SK-N-SH treated with all-trans-retinoic acid at 6 μM for 48 hours (cell line): ENCODE results near the gene KLC1.

Experiments
- ATAC-seq: fragments of 200-7000 bp; cut with Tn5 transposase; 3 replicates; pipeline ENCODE4 v1.9.1; 2020; ENCODE audit warnings: mild to moderate bottlenecking, moderate library complexity
- ARNTL ChIP-seq: fragments of 450-650 bp; formaldehyde crosslinking; IDR thresholded peaks from 2 replicates; pipeline ENCODE4 v1.5.0; 2020; ENCODE audit warnings: low read depth, mild to moderate bottlenecking, moderate library complexity, borderline replicate concordance
- BACH2 ChIP-seq: fragments of 250-450 bp; sonication (Bioruptor Pico); IDR thresholded peaks from 2 replicates; pipeline ENCODE4 v1.9.0; 2021; ENCODE audit warnings: mild to moderate bottlenecking, borderline replicate concordance
- CREB5 ChIP-seq: fragments of 250-450 bp; sonication (Bioruptor Pico); IDR thresholded peaks from 2 replicates; pipeline ENCODE4 v1.5.1; 2020; ENCODE audit warnings: low read depth, mild to moderate bottlenecking, moderate library complexity
- CSDC2 ChIP-seq: fragments of 250-450 bp; sonication (Bioruptor Pico); IDR thresholded peaks from 2 replicates; pipeline ENCODE4 v1.5.0; 2020; ENCODE audit warnings: mild to moderate bottlenecking, moderate library complexity
- CSRNP3 ChIP-seq: fragments of 250-450 bp; sonication (Bioruptor Pico); IDR thresholded peaks from 2 replicates; pipeline ENCODE4 v1.5.1; 2021; ENCODE audit warnings: mild to moderate bottlenecking, moderate library complexity
- ESRRG ChIP-seq: fragments of 250-450 bp; sonication (Bioruptor Pico); IDR thresholded peaks from 2 replicates; pipeline ENCODE4 v1.6.1; 2021; ENCODE audit warnings: mild to moderate bottlenecking
- GLIS3 ChIP-seq: fragments of 250-450 bp; sonication (Bioruptor Pico); IDR thresholded peaks from 2 replicates; pipeline ENCODE4 v1.5.0; 2020; ENCODE audit warnings: mild to moderate bottlenecking, moderate library complexity
- ISL1 ChIP-seq: fragments of 250-450 bp; sonication (Bioruptor Pico); IDR thresholded peaks from 2 replicates; pipeline ENCODE4 v2.1.2; 2022; ENCODE audit warnings: mild to moderate bottlenecking, moderate library complexity
- OSR1 ChIP-seq: fragments of 250-450 bp; sonication (Bioruptor Pico); IDR thresholded peaks from 2 replicates; pipeline ENCODE4 v1.8.0; 2022; ENCODE audit warnings: moderate library complexity, mild to moderate bottlenecking, inconsistent platforms
- PATZ1 ChIP-seq: fragments of 250-450 bp; sonication (Bioruptor Pico); IDR thresholded peaks from 2 replicates; pipeline ENCODE4 v1.8.0; 2020; ENCODE audit warnings: mild to moderate bottlenecking, moderate library complexity, borderline replicate concordance
- POU6F1 ChIP-seq: fragments of 250-450 bp; sonication (Bioruptor Pico); IDR thresholded peaks from 2 replicates; pipeline ENCODE4 v1.8.0; 2021; ENCODE audit warnings: low read depth, mild to moderate bottlenecking, moderate library complexity, borderline replicate concordance
- PPARA ChIP-seq: fragments of 250-450 bp; sonication (Bioruptor Pico); IDR thresholded peaks from 2 replicates; pipeline ENCODE4 v1.5.0; 2020; ENCODE audit warnings: mild to moderate bottlenecking, borderline replicate concordance
- RARB ChIP-seq: fragments of 250-450 bp; sonication (Bioruptor Pico); IDR thresholded peaks from 2 replicates; pipeline ENCODE4 v1.8.0; 2021; ENCODE audit warnings: mild to moderate bottlenecking, moderate library complexity
- SNAI2 ChIP-seq: fragments of 250-450 bp; sonication (Bioruptor Pico); IDR thresholded peaks from 2 replicates; pipeline ENCODE4 v1.5.0; 2020; ENCODE audit warnings: mild to moderate bottlenecking, moderate library complexity
- TOX ChIP-seq: fragments of 250-450 bp; sonication (Bioruptor Pico); IDR thresholded peaks from 2 replicates; pipeline ENCODE4 v1.8.0; 2021; ENCODE audit warnings: mild to moderate bottlenecking, moderate library complexity, borderline replicate concordance
- TSHZ2 ChIP-seq: fragments of 250-450 bp; sonication (Bioruptor Pico); IDR thresholded peaks from 2 replicates; pipeline ENCODE4 v1.5.0; 2020; ENCODE audit warnings: mild to moderate bottlenecking, moderate library complexity
- ZC3H10 ChIP-seq: fragments of 250-450 bp; sonication (Bioruptor Pico); IDR thresholded peaks from 2 replicates; pipeline ENCODE4 v1.5.1; 2021; ENCODE audit warnings: mild to moderate bottlenecking, moderate library complexity
- ZFP3 ChIP-seq: fragments of 250-450 bp; sonication (Bioruptor Pico); IDR thresholded peaks from 2 replicates; pipeline ENCODE4 v1.5.0; 2020; ENCODE audit warnings: mild to moderate bottlenecking, moderate library complexity
- ZFP30 ChIP-seq: fragments of 450-650 bp; formaldehyde crosslinking; IDR thresholded peaks from 2 replicates; pipeline ENCODE4 v1.5.0; 2022; ENCODE audit warnings: mild to moderate bottlenecking, moderate library complexity
- ZNF70 ChIP-seq: fragments of 450-650 bp; formaldehyde crosslinking; IDR thresholded peaks from 2 replicates; pipeline ENCODE4 v1.5.0; 2020; ENCODE audit warnings: mild to moderate bottlenecking, moderate library complexity
- ZNF8 ChIP-seq: fragments of 450-650 bp; formaldehyde crosslinking; IDR thresholded peaks from 2 replicates; pipeline ENCODE4 v1.5.0; 2020; ENCODE audit warnings: mild to moderate bottlenecking, moderate library complexity

Gene KLC1

GRCh38 chr14:103634156-103634555 is 5.1 kb downstream of the KLC1 start (continued):
- TF ChIP-seq OSR1 (CRISPR knock-in tag), result no peak
- TF ChIP-seq GLIS3 (CRISPR knock-in tag), result no peak
- TF ChIP-seq SNAI2, result no peak
- TF ChIP-seq BACH2 (CRISPR knock-in tag), result no peak
- TF ChIP-seq ZFP30 (CRISPR knock-in tag), result no peak
- no peak for TF ChIP-seq PPARA
- TF ChIP-seq, all 23 proteins: peak for 0

GRCh38 chr14:103638594-103638993 is 9.6 kb downstream of the KLC1 start:
- TF ChIP-seq ESRRG (CRISPR knock-in tag) (no peak), CSDC2 (CRISPR knock-in tag) (no peak), ZNF70 (CRISPR knock-in tag) (no peak), GLIS3 (CRISPR knock-in tag) (no peak), CSRNP3 (no peak), ARNTL (CRISPR knock-in tag) (no peak), SNAI2 (no peak), TSHZ2 (CRISPR knock-in tag) (no peak), BACH2 (CRISPR knock-in tag) (no peak), ZFP30 (CRISPR knock-in tag) (no peak), CREB5 (CRISPR knock-in tag) (no peak), PATZ1 (CRISPR knock-in tag) (no peak), ZNF8 (CRISPR knock-in tag) (no peak), PPARA (no peak), ZFP3 (CRISPR knock-in tag) (no peak), POU6F1 (CRISPR knock-in tag) (no peak), ISL1 (CRISPR knock-in tag) (no peak), RARB (CRISPR knock-in tag) (no peak)
- ATAC-seq, result no peak; the same call in 2 of the 3 replicates

- TF ChIP-seq PATZ1 (CRISPR knock-in tag) (no peak), CREB5 (CRISPR knock-in tag) (no peak), RARB (CRISPR knock-in tag) (no peak), GLIS3 (CRISPR knock-in tag) (no peak), CSDC2 (CRISPR knock-in tag) (no peak), ZC3H10 (CRISPR knock-in tag) (no peak), SNAI2 (no peak), TOX (CRISPR knock-in tag) (no peak)
- peak; percentile 52 for ATAC-seq
Measured at GRCh38 chr14:103641161-103641560, 12.2 kb downstream of the KLC1 start.
